PC-3 (cell line): Measurements from ENCODE around the gene KCNK13. TPM values are rescaled to one million over a fixed set of nuclear protein-coding genes. Genes with fewer than 3 reads are reported as not detected.

ENCODE experiments used
- ATAC-seq: fragments of 200-7000 bp; cut with Tn5 transposase; 2 replicates; pipeline ENCODE4 v1.9.1; 2020; ENCODE audit warnings: mild to moderate bottlenecking, moderate library complexity
- BruUV-seq: library from RNA; stranded (reverse); fragments of 400-500 nt; replicated peaks from 2 replicates; lab custom pipeline; 2021; lab: Mats Ljungman, UMichigan
- CTCF ChIA-PET: fragments of 300-600 bp; sonication (Branson Sonifier 250); formaldehyde crosslinking; loops from one replicate; lab custom pipeline; 2022; ENCODE audit warnings: antibody characterized with exemption; lab: Charles Lee
- POLR2A ChIA-PET: fragments of 300-600 bp; sonication (Branson Sonifier 250); formaldehyde crosslinking; loops from one replicate; lab custom pipeline; 2022; ENCODE audit warnings: antibody characterized with exemption; ENCODE audit not compliant: unreplicated experiment; lab: Charles Lee
- DNase-seq: peaks from one replicate; pipeline ENCODE4 v3.0.0-alpha.2; 2015
- H2AFZ ChIP-seq: fragments of 300-600 bp; sonication (generic); 2 replicates; pipeline ENCODE4 v1.6.0; 2016; ENCODE audit warnings: antibody characterized with exemption, low read length
- H3F3A ChIP-seq: fragments of 300-600 bp; sonication (generic); one replicate; pipeline ENCODE4 v1.6.0; 2017; ENCODE audit warnings: antibody characterized with exemption, low read length, control low read depth, mild to moderate bottlenecking; ENCODE audit not compliant: unreplicated experiment
- H3K27ac ChIP-seq: fragments of 300-600 bp; sonication (generic); 2 replicates; pipeline ENCODE4 v1.5.1; 2016; ENCODE audit warnings: mild to moderate bottlenecking, low read length
- H3K27me3 ChIP-seq: fragments of 300-600 bp; sonication (generic); 2 replicates; pipeline ENCODE4 v1.6.1; 2016; ENCODE audit warnings: low read length, mixed read lengths
- H3K36me3 ChIP-seq: fragments of 300-600 bp; sonication (generic); 2 replicates; pipeline ENCODE4 v1.6.1; 2016; ENCODE audit warnings: low read depth, mixed run types, low read length, mixed read lengths
- H3K4me1 ChIP-seq: fragments of 300-600 bp; sonication (generic); 2 replicates; pipeline ENCODE4 v1.5.1; 2016; ENCODE audit warnings: low read length; ENCODE audit not compliant: insufficient read depth
- H3K4me2 ChIP-seq: fragments of 300-600 bp; sonication (generic); 2 replicates; pipeline ENCODE4 v1.6.0; 2016; ENCODE audit warnings: low read length
- H3K4me3 ChIP-seq: fragments of 300-600 bp; sonication (generic); 2 replicates; pipeline ENCODE4 v1.5.1; 2016; ENCODE audit warnings: mild to moderate bottlenecking, low read length, mixed read lengths
- H3K79me2 ChIP-seq: fragments of 300-600 bp; sonication (generic); 2 replicates; pipeline ENCODE4 v1.6.1; 2017; ENCODE audit warnings: low read length, mixed read lengths
- H3K9ac ChIP-seq: fragments of 300-600 bp; sonication (generic); 2 replicates; pipeline ENCODE4 v1.6.0; 2016; ENCODE audit warnings: mild to moderate bottlenecking, low read length
- H3K9me2 ChIP-seq: fragments of 300-600 bp; sonication (generic); replicated peaks from 2 replicates; pipeline ENCODE4 v1.6.1; 2016; ENCODE audit warnings: mixed run types, low read length, mixed read lengths
- H3K9me3 ChIP-seq: fragments of 300-600 bp; sonication (generic); 2 replicates; pipeline ENCODE4 v1.6.1; 2016; ENCODE audit warnings: low read length, mixed read lengths
- H4K20me1 ChIP-seq: fragments of 300-600 bp; sonication (generic); 2 replicates; pipeline ENCODE4 v1.6.1; 2016; ENCODE audit warnings: low read length, mixed read lengths
- EZH2 ChIP-seq: fragments of 300-600 bp; sonication (generic); IDR thresholded peaks from one replicate; pipeline ENCODE4 v1.6.1; 2017; ENCODE audit warnings: antibody characterized with exemption, mild to moderate bottlenecking, low read length; ENCODE audit not compliant: unreplicated experiment
- EZH2phosphoT487 ChIP-seq: fragments of 300-600 bp; sonication (generic); IDR thresholded peaks from 2 replicates; pipeline ENCODE4 v1.6.1; 2018; ENCODE audit warnings: mild to moderate bottlenecking, antibody characterized with exemption, low read length, borderline replicate concordance
- intact Hi-C: fragments of 100-400 bp; cut with micrococcal nuclease; formaldehyde crosslinking; loops from 2 replicates; pipeline ENCODE4 v1.9.0; 2023
- total RNA-seq: library from RNA; depleted of rRNA; stranded (reverse); fragments of >200 nt; gene quantifications from 2 replicates; pipeline ENCODE4 v1.2.3, GENCODE V29; 2014
- TF ChIP-seq, protein P1 (sequence below): fragments of 300-600 bp; sonication (generic); conservative IDR thresholded peaks from 2 replicates; pipeline ENCODE4 v1.5.1; 2017; ENCODE audit warnings: antibody characterized with exemption, low read depth, mild to moderate bottlenecking, low read length

The KCNK13 gene
- total RNA-seq, 1 experiment from 2014 or later: 0.58 TPM

DNA sequence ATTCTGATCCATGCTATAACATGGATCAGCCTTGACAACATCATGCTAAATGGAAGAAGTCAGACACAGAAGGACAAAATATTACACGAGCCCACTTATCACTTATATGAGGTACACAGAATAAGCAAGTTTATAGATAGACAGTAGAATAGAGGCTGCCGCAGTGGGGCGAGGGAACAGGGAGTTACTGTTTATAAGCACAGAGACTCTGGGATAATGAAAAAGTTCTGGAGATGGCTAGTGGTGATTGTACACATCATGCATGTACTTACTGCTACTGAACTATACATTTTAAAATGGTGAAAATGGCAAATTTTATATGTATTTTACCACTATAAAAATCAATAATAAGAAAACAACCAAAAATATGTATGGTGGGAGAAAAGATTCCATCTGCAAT is 99.3 kb downstream of the KCNK13 start:
- H3K9ac ChIP-seq: no peak overlapping the region
- intact Hi-C loops: no loop called here
- TF ChIP-seq, protein P1, sequence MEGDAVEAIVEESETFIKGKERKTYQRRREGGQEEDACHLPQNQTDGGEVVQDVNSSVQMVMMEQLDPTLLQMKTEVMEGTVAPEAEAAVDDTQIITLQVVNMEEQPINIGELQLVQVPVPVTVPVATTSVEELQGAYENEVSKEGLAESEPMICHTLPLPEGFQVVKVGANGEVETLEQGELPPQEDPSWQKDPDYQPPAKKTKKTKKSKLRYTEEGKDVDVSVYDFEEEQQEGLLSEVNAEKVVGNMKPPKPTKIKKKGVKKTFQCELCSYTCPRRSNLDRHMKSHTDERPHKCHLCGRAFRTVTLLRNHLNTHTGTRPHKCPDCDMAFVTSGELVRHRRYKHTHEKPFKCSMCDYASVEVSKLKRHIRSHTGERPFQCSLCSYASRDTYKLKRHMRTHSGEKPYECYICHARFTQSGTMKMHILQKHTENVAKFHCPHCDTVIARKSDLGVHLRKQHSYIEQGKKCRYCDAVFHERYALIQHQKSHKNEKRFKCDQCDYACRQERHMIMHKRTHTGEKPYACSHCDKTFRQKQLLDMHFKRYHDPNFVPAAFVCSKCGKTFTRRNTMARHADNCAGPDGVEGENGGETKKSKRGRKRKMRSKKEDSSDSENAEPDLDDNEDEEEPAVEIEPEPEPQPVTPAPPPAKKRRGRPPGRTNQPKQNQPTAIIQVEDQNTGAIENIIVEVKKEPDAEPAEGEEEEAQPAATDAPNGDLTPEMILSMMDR: no peak
- TF ChIP-seq EZH2 (no peak), EZH2phosphoT487 (no peak)
- no peak overlapping the region for H2AFZ ChIP-seq
- no TSS peak for BruUV-seq
- no peak for ATAC-seq
- H3K9me2 ChIP-seq: no peaks in the 10 kb centered on the region
- no peak overlapping the region for H3K4me3 ChIP-seq
- no peaks in the 10 kb centered on the region for H3K9me3 ChIP-seq
- CTCF ChIA-PET: no interaction called here
- POLR2A ChIA-PET: no interaction called here
- no peak overlapping the region for H3K4me2 ChIP-seq
- no peaks in the 10 kb centered on the region for H3K79me2 ChIP-seq
- no peaks in the 10 kb centered on the region for H4K20me1 ChIP-seq
- H3K27me3 ChIP-seq: peaks cover 11% of the 10 kb centered on the region; the same call in 1 of the 2 replicates
- H3K4me1 ChIP-seq: no peaks in the 10 kb centered on the region
- no peaks in the 10 kb centered on the region for H3K36me3 ChIP-seq
- H3K27ac ChIP-seq: no peak overlapping the region
- H3F3A ChIP-seq: no peaks in the 10 kb centered on the region
- DNase-seq: no peak

DNA sequence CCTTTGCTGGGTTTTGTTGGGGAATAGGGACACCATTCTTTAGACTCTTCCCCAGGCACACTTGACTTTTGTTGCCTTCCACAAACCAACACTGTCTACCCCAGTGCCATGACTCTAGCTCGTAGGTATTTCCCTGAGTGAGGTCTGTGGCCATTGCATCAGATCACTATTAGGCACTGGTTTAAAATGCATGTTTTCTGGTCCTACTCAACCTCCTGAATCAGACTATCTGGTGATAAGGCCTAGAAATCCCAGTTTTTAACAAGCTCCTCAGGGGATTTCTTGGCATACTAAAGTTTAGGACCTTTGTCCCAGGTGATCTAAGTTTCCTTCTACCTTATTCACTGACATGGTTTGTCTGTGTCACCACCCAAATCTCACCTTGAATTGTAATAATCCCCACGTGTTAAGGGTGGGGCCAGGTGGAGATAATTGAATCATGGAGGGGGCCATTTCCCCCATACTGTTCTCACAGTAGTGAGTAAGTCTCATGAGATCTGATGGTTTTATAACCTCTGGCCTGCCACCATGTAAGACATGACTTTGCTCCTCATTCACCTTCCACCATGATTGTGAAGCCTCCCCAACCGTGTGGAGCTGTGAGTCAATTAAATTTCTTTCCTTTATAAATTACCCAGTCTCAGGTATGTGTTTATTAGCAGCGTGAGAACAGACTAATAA is 106.8 kb downstream of the KCNK13 start:
- Histone ChIP-seq H3K27me3 (no peaks in the 10 kb centered on the region), H3K9me3 (no peaks in the 10 kb centered on the region), H3K4me3 (no peak overlapping the region), H2AFZ (no peak overlapping the region), H3K79me2 (no peaks in the 10 kb centered on the region), H3F3A (no peaks in the 10 kb centered on the region), H4K20me1 (no peaks in the 10 kb centered on the region), H3K36me3 (no peaks in the 10 kb centered on the region), H3K9me2 (no peaks in the 10 kb centered on the region), H3K27ac (no peak overlapping the region), H3K4me1 (no peaks in the 10 kb centered on the region), H3K9ac (no peak overlapping the region), H3K4me2 (no peak overlapping the region)
- ChIA-PET POLR2A (no interaction called here), CTCF (no interaction called here)
- DNase-seq (peak; percentile 16), ATAC-seq (no peak)
- TF ChIP-seq, protein P1: no peak
- no peak for TF ChIP-seq EZH2
- no peak for TF ChIP-seq EZH2phosphoT487
- intact Hi-C loops: no loop called here
- BruUV-seq: no TSS peak

DNA sequence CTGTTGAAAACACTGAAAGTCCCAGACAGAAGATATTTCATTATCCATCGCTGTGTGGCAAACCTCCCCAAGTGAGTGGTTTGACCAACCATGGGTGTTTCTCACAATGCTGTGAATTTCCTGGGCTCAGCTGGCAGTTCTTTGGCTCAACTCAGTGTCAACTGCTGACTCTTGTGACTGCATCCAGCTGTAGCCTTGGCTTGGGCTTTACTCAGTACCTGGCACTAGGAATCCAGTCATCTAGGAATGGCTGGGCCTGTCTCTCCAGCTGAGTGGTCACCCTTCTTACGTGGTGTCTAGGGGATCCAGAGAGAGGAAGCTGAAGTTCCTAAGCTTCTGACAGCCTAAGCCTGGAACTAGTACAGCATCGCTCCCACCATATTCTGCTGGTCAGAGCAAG is 113.8 kb downstream of the KCNK13 start:
- Histone ChIP-seq H3F3A (no peaks in the 10 kb centered on the region), H4K20me1 (no peaks in the 10 kb centered on the region), H3K9me2 (no peaks in the 10 kb centered on the region), H3K27ac (no peak overlapping the region), H3K4me2 (no peak overlapping the region), H3K79me2 (no peaks in the 10 kb centered on the region), H3K27me3 (no peaks in the 10 kb centered on the region), H2AFZ (no peak overlapping the region), H3K4me1 (peaks cover 4% of the 10 kb centered on the region; the same call in 1 of the 2 replicates), H3K4me3 (no peak overlapping the region), H3K9ac (no peak overlapping the region), H3K36me3 (no peaks in the 10 kb centered on the region), H3K9me3 (no peaks in the 10 kb centered on the region)
- BruUV-seq: no TSS peak
- ATAC-seq: no peak
- TF ChIP-seq EZH2: no peak
- TF ChIP-seq, protein P1: no peak
- TF ChIP-seq EZH2phosphoT487: no peak
- ChIA-PET POLR2A (no interaction called here), CTCF (no interaction called here)
- intact Hi-C loops: no loop called here
- no peak for DNase-seq
